Myocyte (in vitro differentiated cells): ENCODE measurements around the gene PEAK1. TPM values are rescaled to one million over a fixed set of nuclear protein-coding genes. Genes with fewer than 3 reads are reported as not detected.

Experiments
- DNase-seq: peaks from one replicate; pipeline ENCODE4 v3.0.0-alpha.2; 2012; ENCODE audit warnings: low read depth
- total RNA-seq: library from RNA; depleted of rRNA; stranded (reverse); fragments of >200 nt; gene quantifications from 2 replicates; pipeline ENCODE4 v1.2.3, GENCODE V29; 2014

PEAK1 gene
- total RNA-seq, 1 donor from 2014 or later: 16.0 TPM

DNA sequence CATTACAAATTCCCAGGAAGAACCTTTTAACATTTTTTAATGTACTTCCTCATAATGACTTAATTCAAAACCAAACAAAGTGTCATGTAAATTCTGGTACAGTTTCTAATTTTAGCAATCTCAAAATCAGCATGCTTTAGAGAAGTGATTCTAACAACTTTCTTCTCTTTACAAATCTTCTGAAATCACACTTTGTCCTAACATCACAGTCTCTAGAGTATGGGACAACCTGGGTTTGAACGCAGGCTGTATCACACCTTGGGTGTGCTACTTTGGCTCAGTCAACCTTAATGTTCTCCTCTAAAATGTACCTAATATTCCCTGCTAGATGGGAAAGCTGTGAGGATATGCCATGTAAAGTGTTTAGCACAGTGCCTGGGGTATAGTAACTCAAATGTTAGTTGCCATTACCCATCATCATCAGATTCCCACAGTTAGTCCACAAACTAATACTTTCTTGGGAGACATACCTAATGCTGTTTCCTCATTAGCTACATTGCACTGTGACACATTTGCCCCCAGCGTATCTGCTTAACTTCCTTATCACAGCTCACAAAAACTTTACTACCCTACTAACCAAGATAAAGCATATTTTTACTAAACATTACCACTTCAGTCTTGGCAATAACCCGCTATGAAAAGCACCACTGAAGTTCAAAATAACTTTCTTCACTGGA is 352.1 kb downstream of the PEAK1 start:
- DNase-seq: no peak

DNA sequence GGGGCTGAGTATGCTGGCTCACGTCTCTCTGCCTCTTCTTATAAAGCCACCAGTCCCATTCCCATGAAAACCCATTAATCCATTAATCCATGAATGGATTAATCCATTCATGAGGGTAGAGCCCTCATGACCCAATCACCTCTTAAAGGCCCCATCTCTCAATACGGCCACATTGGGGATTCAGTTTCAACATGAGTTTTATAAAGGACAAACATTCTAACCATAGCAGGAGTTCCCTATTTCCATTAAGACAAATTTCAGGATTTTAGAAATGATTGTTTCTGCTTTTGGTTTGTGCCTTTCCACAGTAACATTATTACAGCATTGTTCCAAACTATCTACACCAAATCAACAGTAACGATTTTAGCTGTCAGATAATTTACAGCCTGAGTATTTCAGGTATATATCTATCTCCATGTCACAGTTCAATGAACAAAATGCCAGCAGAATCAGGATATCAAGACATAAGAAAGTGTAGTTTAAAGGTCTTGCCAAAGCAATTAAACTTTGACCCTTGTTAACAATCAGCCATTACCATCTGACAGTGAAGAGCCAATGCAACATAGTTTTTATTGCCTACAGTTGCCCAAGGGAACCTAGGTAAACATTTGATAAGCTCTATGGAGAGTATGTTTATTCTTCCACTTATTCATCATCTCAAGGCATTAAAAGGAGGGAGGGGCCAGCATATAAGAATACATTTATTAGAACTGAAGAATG is 352.8 kb downstream of the PEAK1 start:
- no peak for DNase-seq

DNA sequence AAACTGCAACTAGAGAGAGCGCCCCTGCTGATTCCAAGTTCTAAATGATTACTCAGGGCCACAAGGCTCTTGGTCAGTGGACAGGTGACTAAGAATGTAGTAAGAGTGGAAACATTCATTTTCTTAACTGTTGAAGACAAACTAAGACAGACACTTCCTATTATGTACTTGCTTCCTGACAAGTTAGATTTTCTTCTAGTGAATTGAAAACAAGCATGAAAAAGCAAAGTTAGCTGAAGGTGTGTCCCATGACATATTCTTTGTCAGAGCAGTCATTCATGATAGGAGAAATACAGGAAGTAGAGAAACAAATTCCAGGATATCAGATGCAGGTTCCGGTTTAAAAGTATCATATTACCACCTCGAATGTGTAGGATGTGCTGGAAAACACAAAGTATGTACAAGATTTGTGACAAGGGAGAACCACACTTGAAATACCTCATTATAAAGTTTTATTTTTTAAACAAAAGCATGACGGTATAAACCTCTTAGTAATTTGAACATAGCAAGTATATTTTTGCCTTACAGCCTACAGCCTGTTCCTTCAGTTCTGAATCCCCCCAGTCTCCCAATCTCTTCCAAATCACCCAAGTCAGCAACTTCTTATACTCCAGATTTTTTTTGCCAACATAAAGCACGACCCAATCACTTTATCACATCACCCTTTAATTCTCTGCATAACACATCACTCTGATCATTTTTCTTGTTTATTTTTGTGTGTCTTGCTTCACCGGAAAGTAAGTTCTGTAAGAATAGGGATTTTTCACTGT is 355.2 kb downstream of the PEAK1 start:
- DNase-seq: no peak

DNA sequence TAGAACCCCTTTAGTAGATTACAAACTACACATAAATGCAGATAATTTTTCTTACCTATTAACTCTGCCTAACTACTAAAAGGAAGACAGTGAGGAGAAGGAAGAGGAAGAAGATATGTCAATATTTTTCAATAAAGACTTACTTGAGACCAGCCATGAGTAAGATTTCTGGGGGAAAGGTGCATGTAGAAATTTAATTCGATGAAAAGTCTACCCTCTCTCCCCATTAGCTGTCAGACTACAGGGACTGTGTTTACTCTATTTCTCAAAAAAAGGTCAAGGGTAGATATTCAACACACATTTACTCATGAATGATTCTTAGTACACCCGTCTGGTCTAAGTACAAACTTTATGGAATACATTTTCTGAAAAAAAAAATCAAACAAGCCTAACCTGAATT is 355.8 kb downstream of the PEAK1 start:
- DNase-seq: no peak

DNA sequence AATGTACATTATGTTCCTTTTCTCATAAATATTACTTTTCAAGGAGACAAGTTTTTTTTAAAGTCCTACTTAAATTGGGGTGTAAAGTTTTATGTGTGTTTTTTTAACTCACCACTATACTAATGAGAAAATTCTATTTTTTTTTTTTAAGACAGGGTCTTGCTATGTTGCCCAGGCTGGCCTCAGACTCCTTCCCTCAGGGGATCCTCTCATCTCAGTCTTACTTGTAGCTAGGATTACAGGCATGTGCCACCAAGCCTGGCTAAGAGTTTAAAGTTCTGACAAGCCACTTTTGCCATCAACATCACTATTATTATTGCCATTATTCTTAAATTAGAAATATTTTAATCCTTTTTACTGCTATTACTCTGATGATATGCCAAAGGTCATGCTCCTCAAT is 356.7 kb downstream of the PEAK1 start:
- DNase-seq: no peak

DNA sequence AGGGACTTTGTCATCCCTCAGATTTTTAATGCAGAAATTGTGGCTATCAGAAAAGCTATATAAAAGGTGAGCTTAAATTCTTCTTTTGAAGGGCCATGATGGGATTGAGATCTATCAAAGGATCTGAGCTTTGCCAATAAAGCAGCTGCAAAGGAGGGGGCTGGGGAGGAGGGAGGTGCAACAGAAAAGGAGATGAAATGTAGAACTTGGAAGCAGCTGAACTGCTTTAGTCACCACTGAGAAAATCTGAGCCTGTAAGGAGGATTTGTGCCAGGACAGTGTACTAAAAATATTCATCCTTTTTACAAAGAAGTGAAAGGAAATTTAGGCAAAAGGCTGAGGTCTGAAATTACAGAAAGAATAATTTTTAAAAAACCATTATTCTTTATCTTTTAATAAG is 359.4 kb downstream of the PEAK1 start:
- DNase-seq: peak; percentile 85

DNA sequence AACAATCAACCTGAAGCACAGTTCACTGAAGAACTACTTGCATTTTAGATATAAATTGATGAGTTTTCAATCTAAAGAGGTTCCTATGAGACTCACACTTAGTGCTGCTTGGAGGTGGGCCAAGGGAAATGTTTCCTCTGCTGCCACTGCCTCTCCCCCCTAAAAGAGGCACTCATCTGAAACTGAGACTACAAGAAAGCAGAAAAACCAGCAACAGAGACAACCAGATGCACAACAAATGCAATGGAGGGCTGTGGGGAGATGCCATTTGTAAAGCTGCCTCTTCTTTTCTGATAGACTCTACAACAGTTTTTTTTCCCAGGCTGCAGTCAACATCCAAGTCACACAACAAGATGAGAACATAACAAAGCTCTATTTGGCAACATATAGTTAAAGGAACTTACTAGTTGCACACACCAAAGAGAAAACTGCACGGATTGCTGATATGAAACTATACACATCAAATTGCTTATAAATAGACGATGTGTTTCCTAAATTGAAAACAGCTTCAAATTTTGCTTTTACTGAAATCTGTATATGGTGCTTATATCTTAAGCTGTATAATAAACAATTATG is 360.0 kb downstream of the PEAK1 start:
- DNase-seq: peak; percentile 40

DNA sequence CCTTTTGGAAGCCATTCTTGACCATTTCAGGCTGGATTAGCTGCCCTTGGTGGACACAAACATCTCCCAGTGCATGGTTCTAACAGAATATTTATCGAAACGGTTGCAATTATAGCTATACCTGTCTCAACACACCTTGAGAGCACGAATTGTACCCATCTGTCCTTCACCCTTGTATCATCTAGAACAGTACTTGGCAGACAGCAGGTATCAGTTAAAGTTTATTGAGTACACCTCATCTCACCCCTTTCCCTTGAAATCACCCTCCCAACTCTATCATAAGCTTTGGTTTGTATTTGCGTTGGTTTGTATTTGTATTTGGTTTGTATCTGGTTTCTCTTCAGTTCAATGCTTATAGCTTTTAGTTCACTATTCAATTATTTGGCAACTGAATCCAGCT is 361.4 kb downstream of the PEAK1 start:
- DNase-seq: no peak

DNA sequence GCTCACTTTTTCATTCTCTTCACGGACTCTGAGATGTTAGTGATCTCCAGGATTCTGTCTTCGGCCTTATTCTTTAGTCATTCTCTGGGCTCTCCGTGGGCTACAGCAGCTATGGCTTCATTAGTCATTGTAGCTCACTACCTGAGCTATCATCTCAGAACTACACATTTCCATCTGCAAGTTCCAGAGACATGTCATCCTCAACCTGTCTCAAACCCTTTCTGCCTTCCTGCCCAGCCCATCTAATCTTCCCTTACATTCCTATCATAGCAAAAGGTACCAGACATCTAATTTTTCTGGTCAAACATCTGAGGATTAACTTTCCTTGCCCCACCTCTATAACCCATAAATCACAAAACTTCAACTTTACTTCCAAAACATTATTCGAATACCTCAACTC is 362.2 kb downstream of the PEAK1 start:
- no peak for DNase-seq

DNA sequence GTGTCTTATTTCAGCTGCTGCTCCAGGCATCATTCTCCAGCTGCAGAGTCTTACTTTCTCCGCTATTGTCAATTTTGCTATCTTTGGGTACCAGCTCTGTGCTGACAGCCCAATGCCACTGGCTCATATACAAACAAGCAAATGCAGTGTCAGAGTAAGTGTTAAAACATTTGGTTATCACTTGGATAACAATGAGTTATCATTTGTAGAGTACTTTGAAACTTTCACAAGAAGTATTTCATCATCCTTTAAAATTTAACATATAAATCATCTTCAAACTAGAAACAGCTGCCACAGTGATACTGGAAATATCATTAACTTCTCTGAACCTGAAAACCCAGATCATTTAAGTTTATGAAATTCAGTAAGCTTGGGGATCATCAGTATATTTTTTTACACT is 362.8 kb downstream of the PEAK1 start:
- no peak for DNase-seq

DNA sequence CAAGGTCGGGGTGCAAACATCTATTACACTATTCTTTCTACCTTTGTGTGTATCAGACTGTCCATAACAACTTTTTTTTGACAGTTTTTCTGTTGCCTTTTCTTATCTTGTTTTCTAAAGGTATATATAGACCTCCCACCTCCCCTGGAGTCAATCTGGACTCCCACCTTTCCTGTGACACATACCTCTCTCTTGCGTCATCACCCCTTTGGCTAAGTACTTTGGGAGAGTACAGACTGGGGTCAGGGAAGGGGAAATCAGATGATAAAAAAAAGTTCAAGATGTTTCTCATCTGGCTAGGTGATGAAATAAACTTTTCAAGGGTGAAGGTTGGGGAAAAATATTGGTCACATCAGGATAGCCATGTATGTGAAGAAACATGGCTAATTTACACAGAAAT is 366.2 kb downstream of the PEAK1 start:
- no peak for DNase-seq

DNA sequence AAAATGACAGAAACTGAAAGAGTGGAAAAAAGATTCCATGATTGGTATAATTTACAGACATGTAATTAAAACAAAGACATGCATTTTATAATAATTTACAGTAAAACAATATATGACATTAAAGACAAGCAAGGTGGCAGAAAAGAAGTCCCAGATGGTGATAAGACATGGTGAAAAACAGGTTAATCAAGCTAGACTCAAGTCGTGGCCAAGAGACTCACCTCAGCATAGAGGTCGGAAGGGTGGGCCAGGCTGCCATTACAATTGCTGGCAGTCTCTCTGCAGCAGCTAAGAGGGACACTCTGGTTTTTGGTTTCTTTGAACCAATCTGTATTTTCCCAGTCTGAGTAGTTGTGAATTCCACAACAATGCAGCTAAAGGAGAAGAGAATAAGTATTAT is 367.3 kb downstream of the PEAK1 start:
- no peak for DNase-seq

Other genes starting within 250 kb of the PEAK1 start
- 36.6 and 49.9 TPM in 2 replicates for gene HMG20A, start 784 bp upstream of the PEAK1 start, total RNA-seq
- not detected in 2 replicates for gene LINGO1, start 212.8 kb upstream of the PEAK1 start, total RNA-seq